22Rv1 (cell line): Measurements from ENCODE around the gene FOLR3.
"Not testable (repeated sequence)": the region's sequence is repeated elsewhere in the genome, so short reads cannot be mapped to it uniquely, and the experiment has no call there.

Experiments
- H3K27ac ChIP-seq: fragments of 450-650 bp; 2 replicates; pipeline ENCODE4 v1.5.1; 2017
- CTCF ChIP-seq: fragments of 450-650 bp; IDR thresholded peaks from 2 replicates; pipeline ENCODE4 v1.5.1; 2017; ENCODE audit warnings: mild to moderate bottlenecking
- ZFX ChIP-seq: fragments of 450-650 bp; IDR thresholded peaks from 2 replicates; pipeline ENCODE4 v1.6.1; 2017; ENCODE audit warnings: antibody characterized with exemption, borderline replicate concordance

Gene FOLR3

GRCh38 chr11:72155751-72156150, 20.2 kb downstream of the FOLR3 start:
- no peak overlapping the region for H3K27ac ChIP-seq
- no peak for TF ChIP-seq ZFX
- TF ChIP-seq CTCF = no peak

GRCh38 chr11:72157131-72157530, 21.6 kb downstream of the FOLR3 start:
- TF ChIP-seq ZFX (no peak), CTCF (no peak)

GRCh38 chr11:72160319-72160718, 24.8 kb downstream of the FOLR3 start:
- no peak for TF ChIP-seq ZFX
- no peak for TF ChIP-seq CTCF
- H3K27ac ChIP-seq = no peak overlapping the region

More at GRCh38 chr11:72157131-72157530, 21.6 kb downstream of the FOLR3 start:
- H3K27ac ChIP-seq = no peak overlapping the region

DNA sequence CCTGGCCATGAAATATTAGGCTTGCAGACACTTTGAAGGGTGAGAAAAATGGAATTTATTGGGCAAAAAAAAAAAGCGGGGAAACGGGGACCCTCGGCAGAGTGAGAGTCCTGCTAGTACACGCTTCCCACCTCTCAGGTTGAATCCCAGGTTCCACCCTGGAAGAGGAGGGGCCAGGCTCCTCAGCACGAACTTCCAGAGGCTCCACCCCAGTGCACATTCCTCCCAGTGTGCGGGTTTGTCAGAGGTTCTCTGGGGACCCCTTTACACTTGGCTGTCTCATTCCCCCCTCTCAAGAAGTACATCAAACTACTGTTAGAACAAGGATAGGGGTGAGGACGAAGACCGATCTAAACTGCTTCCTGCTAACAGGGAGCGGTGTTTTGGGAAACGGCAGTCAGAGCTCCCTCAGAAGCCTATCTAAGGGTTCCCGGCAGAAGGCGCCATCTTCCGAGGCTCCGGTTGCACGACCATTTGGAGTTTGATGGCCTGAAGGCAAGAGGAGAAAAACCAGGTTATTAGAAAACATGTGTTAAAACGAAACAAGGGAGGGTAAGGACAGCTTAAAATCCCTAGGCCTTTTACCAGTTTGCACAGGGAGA, 27.5 kb downstream of the FOLR3 start:
- TF ChIP-seq ZFX = no peak
- TF ChIP-seq CTCF = no peak
- no peak overlapping the region for H3K27ac ChIP-seq

DNA sequence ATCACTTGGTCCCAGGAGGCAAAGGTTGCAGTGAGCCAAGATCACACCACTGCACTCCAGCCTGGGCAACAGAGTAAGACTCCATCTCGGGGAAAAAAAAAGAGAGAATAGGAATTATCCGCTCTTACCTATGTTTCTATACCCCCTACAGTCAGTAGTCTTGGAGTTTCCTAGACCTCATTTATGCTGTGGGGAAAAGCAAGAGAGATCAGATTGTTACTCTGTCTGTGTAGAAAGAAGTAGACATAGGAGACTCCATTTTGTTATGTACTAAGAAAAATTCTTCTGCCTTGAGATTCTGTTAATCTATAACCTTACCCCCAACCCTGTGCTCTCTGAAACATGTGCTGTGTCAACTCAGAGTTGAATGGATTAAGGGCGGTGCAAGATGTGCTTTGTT, 28.7 kb downstream of the FOLR3 start:
- H3K27ac ChIP-seq = not testable (repeated sequence)

- not testable (repeated sequence) for H3K27ac ChIP-seq
These were observed 33.6 kb downstream of the FOLR3 start for GRCh38 chr11:72169046-72169555.

GRCh38 chr11:72169754-72170153, 34.2 kb downstream of the FOLR3 start:
- not testable (repeated sequence) for H3K27ac ChIP-seq

DNA sequence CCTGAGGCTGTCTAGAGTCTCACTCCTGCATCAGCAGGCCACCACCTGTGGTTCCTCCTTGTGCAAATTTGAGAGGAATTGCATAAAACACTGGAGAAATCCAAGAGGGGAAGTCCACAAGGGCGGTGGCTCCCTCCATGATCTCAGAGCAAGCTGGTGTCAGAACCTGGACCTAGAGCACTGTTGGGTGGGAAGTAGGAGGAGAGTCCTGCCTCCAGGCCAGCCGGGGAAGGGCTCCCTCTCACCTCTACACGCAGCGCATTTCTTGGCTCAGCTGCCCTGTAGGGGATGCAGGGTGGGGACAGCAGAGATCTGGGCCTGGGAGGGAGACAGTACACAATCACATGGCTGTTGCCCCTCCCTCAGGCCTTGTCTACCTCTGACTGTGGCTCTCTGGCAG, 36.5 kb downstream of the FOLR3 start:
- H3K27ac ChIP-seq = not testable (repeated sequence)

- H3K27ac ChIP-seq = no peak overlapping the region
- no peak for TF ChIP-seq ZFX
- TF ChIP-seq CTCF = no peak
These were observed 37.8 kb downstream of the FOLR3 start for GRCh38 chr11:72173291-72173690.
